ENCODE results near the gene MMRN1. TPM values are rescaled to one million over a fixed set of nuclear protein-coding genes. Genes with fewer than 3 reads are reported as not detected.

MMRN1 gene
- total and polyA plus RNA-seq, 2 of the 8 experiments (the other 6 are each of a cell fraction or from before 2014, with no cell fraction given), result not detected

DNA sequence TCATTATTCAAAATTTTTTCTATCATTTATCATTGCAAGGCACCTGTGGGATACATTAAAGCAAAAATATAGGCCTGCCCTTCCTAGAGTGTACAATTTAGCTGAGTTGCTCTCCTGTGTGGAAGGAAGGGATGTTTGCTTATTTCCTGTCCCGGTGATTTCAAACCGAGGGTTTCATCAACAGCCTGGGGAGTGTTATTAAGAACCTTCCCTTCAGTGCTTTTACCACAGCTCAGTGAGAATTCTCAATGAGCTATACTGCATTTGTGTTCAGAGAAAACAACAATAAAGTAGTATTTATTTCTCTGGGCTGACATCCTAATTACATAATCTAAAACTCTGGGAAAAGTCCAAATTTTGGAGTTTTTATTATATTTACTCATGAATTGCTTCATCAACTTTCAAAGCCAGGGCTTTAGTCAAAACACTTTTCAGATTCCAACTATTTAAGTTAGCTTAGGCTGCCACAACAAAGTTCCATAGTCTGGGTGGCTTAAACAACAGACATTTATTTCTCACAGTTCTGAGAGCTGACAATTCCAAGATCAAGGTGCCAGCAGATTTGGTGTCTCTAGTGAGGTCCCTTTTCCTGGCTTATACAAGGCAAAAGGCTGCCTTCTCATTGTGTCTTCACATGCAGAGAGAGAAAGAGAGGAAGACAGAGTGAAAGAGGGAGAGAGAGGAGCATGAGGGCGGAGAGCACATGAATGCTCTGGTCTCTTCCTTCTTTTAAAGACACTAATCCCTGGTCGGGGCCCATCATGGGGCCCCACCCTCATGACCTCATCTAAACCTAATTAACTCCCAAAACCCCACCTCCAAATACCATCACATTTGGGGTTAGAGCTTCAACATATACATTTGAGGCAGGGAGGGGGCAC lies 62.6 kb downstream of the MMRN1 start:
- no peak overlapping the region for H3K9ac ChIP-seq (replicated peaks in 1 of 4; ENCODE audit: extremely low read depth in 1 of 4, low read depth in 3 of 4, low read length in 3 of 4)
- no peak overlapping the region for H2AK5ac ChIP-seq (ENCODE audit: low read depth, low read length)
- no peak overlapping the region for H4K8ac ChIP-seq (ENCODE audit: extremely low read depth, insufficient read depth, low read length)
- no peaks in the 10 kb centered on the region for H3K79me1 ChIP-seq (ENCODE audit: low read depth, low read length)
- H3K23ac ChIP-seq (ENCODE audit: insufficient read length), result no peak overlapping the region
- H3K4me2 ChIP-seq (ENCODE audit: insufficient read depth in 1 of 2, low read depth in 2 of 2, low read length in 2 of 2), result no peak overlapping the region
- H3K4me3 ChIP-seq (ENCODE audit: extremely low read depth in 1 of 4, insufficient read depth in 2 of 4, low read depth in 3 of 4, low read length in 4 of 4), result no peak overlapping the region
- 64% methylated on average over 4 of the region's 4 CpGs; no CpG with 5 or more reads in 1 of the 2 experiments for WGBS, 2 experiments (ENCODE audit: extremely low coverage in 1 of 2, insufficient coverage in 1 of 2, insufficient read length in 1 of 2, insufficient replicate concordance in 2 of 2, low coverage in 1 of 2, low lambda C conversion rate in 2 of 2, missing lambda C conversion rate in 1 of 2)
- no peak overlapping the region for H3K56ac ChIP-seq (replicated peaks; ENCODE audit: insufficient read length, low read depth, low read length)
- no peaks in the 10 kb centered on the region for H3K27me3 ChIP-seq (replicated peaks in 1 of 4; ENCODE audit: control insufficient read depth in 3 of 4, extremely low read depth in 1 of 4, insufficient read depth in 3 of 4, low read length in 3 of 4)
- peak overlapping the region; percentile 95 for H2AFZ ChIP-seq (ENCODE audit: low read length)
- no peaks in the 10 kb centered on the region for H4K20me1 ChIP-seq (replicated peaks in 1 of 2; ENCODE audit: control insufficient read depth in 1 of 2, insufficient read depth in 2 of 2, low read length in 2 of 2)
- POLR2A ChIA-PET (ENCODE audit: partially characterized antibody), result no interaction called here
- H4K5ac ChIP-seq (ENCODE audit: insufficient read length, low read depth, low read length), result no peak overlapping the region
- no peak overlapping the region for H2BK15ac ChIP-seq (ENCODE audit: low read length)
- FAIRE-seq, result no peak
- CTCF ChIA-PET (ENCODE audit: partially characterized antibody), result interaction anchor here (1.2 to 1.7 kb wide), 2 partner anchors 9 to 58 kb away, joined by 3 read pairs; no protein-coding TSS in a partner anchor
- no peaks in the 10 kb centered on the region for H3K9me3 ChIP-seq (ENCODE audit: insufficient read depth in 2 of 2, low read depth in 1 of 2, low read length in 1 of 2)
- no peaks in the 10 kb centered on the region for H3K23me2 ChIP-seq (ENCODE audit: low read depth, low read length)
- H2BK12ac ChIP-seq (ENCODE audit: low read depth, low read length), result no peak overlapping the region
- H2BK120ac ChIP-seq (replicated peaks; ENCODE audit: low read depth, low read length), result no peak overlapping the region
- no peak overlapping the region for H3K27ac ChIP-seq (ENCODE audit: low read depth, low read length)
- no peaks in the 10 kb centered on the region for H3K36me3 ChIP-seq (ENCODE audit: control insufficient read depth in 2 of 4, insufficient read depth in 4 of 4, low read length in 3 of 4)
- DNase-seq (ENCODE audit: low read depth in 1 of 2, low spot score in 2 of 2), result no peak
- H3K14ac ChIP-seq (ENCODE audit: insufficient read length), result no peak overlapping the region
- H4K91ac ChIP-seq (replicated peaks; ENCODE audit: insufficient read length, low read length), result no peak overlapping the region
- no peak overlapping the region for H3K4ac ChIP-seq (replicated peaks; ENCODE audit: insufficient read length, low read depth, low read length)
- 0 out of 2 replicates have a peak overlapping the region, but pooled peaks have one; percentile 21 for H2BK20ac ChIP-seq (ENCODE audit: low read length)
- H3K4me1 ChIP-seq (replicated peaks in 1 of 4; ENCODE audit: control insufficient read depth in 3 of 4, insufficient read depth in 4 of 4, low read length in 3 of 4), result peaks cover 0 to 9% (median 4%) of the 10 kb centered on the region in 4 experiments; a peak in 4 of 7 replicates
- H2BK5ac ChIP-seq (ENCODE audit: low read depth, low read length), result no peak overlapping the region; the same call in 1 of the 2 replicates
- no peaks in the 10 kb centered on the region for H3K79me2 ChIP-seq (ENCODE audit: control insufficient read depth in 1 of 2, insufficient read depth in 2 of 2, low read length in 2 of 2)
- H3K18ac ChIP-seq (ENCODE audit: extremely low read depth, low read length), result 0 out of 2 replicates have a peak overlapping the region, but pooled peaks have one; percentile 35
- no peak for TF ChIP-seq JUND (IDR thresholded peaks at IDR 0.05; ENCODE audit: low read length)
- no peak for TF ChIP-seq YY1 (IDR thresholded peaks at IDR 0.05; ENCODE audit: low read depth, low read length)
- TF ChIP-seq RBBP5 (IDR thresholded peaks at IDR 0.05; ENCODE audit: borderline replicate concordance, low read depth, low read length), result no peak
- no peak for TF ChIP-seq NRF1 (IDR thresholded peaks at IDR 0.05; ENCODE audit: low read depth, low read length)
- no peak for TF ChIP-seq CTBP2 (IDR thresholded peaks at IDR 0.05; ENCODE audit: borderline replicate concordance, insufficient read depth, insufficient read length, low read length)
- no peak for TF ChIP-seq SP1 (IDR thresholded peaks at IDR 0.05; ENCODE audit: low read depth, low read length)
- TF ChIP-seq SRF (IDR thresholded peaks at IDR 0.05; ENCODE audit: low read depth, low read length), result no peak
- no peak for TF ChIP-seq BCL11A (IDR thresholded peaks at IDR 0.05; ENCODE audit: low read depth in 2 of 2, low read length in 2 of 2)
- no peak for TF ChIP-seq CBX8 (IDR thresholded peaks at IDR 0.05; ENCODE audit: borderline replicate concordance, low read depth, low read length)
- no peak for TF ChIP-seq TAF7 (optimal IDR thresholded peaks at IDR 0.05; ENCODE audit: borderline replicate concordance, low read depth, low read length)
- TF ChIP-seq MAFK (IDR thresholded peaks at IDR 0.05; ENCODE audit: low read depth, low read length), result no peak
- TF ChIP-seq POLR2AphosphoS5 (IDR thresholded peaks at IDR 0.05; ENCODE audit: low read depth, low read length), result no peak
